Right cardiac atrium (tissue), 5 donors: ENCODE data around the gene TMEM108. TPM values are rescaled to one million over a fixed set of nuclear protein-coding genes. Genes with fewer than 3 reads are reported as not detected.

Experiments
- ATAC-seq, 2 donors: fragments of 200-7000 bp; cut with Tn5 transposase; one replicate each; pipeline versions ENCODE4 v1.8.0 to v1.9.1; 2020; ENCODE audit warnings: moderate library complexity in 2 of 2, mild to moderate bottlenecking in 1 of 2
- DNase-seq, 3 donors: peaks; one replicate each; pipeline ENCODE4 v3.0.0-alpha.2; 2020
- H3K27ac ChIP-seq: one replicate; pipeline ENCODE4 v1.5.1; 2013; ENCODE audit warnings: mild to moderate bottlenecking, low read length, control low read depth, moderate library complexity
- H3K27me3 ChIP-seq: one replicate; pipeline ENCODE4 v1.6.1; 2013; ENCODE audit not compliant: control insufficient read depth, insufficient read depth
- H3K4me1 ChIP-seq: one replicate; pipeline ENCODE4 v1.6.1; 2013; ENCODE audit warnings: low read length; ENCODE audit not compliant: control insufficient read depth, insufficient read depth
- H3K4me3 ChIP-seq: one replicate; pipeline ENCODE4 v1.5.1; 2013; ENCODE audit warnings: low read length, control low read depth
- H3K9me3 ChIP-seq: one replicate; pipeline ENCODE4 v1.6.1; 2013; ENCODE audit warnings: low read length; ENCODE audit not compliant: control insufficient read depth
- WGBS: extraction: QIAGEN DNeasy Blood & Tissue Kit; methylation state at CpG from one replicate; pipeline ENCODE4 v1.1.7; 2013; 5-methylcytosine and 5-hydroxymethylcytosine counted together
- intact Hi-C, 4 donors: fragments of 100-400 bp; cut with DNase I; formaldehyde crosslinking; loops; one replicate each; pipeline versions ENCODE4 v1.11.0 to v1.14.0; 2022 to 2023
- polyA plus RNA-seq: library from polyadenylated mRNA; stranded (reverse); fragments of 200-250 nt; gene quantifications from one replicate; pipeline ENCODE4 v1.2.3, GENCODE V29; 2013
- total RNA-seq, 4 donors: library from RNA; stranded (reverse); fragmentation: NEBNext Ultra II Directional; extraction: Animal tissue kit (Norgen Biotek cat#: 25700); gene quantifications; one replicate each; pipeline ENCODE4 v1.2.1, GENCODE V29; 2021
- donor health status: healthy with polysubstance abuse.
- donor health status: DM: no; HTN: yes; CAD: no.
- donor health status: DM: no; HTN: no; CAD: no.
- donor health status: DM: no; HTN: yes; CAD: no; lungs with severe emphysema.
- donor health status: DM: yes; HTN: yes; CAD: no.

TMEM108 gene
- total and polyA plus RNA-seq, 5 donors = 5.2 to 20.3 (median 13.2) TPM

GRCh38 chr3:133276594-133276993, 238.4 kb downstream of the TMEM108 start:
- Histone ChIP-seq H3K9me3 (no peaks in the 10 kb centered on the region), H3K27ac (no peak overlapping the region), H3K27me3 (no peaks in the 10 kb centered on the region), H3K4me3 (no peak overlapping the region), H3K4me1 (no peaks in the 10 kb centered on the region)
- DNase-seq (no peak), ATAC-seq (no peak)
- intact Hi-C loops = no loop called here
- 47% methylated on average over 4 of the region's 4 CpGs for WGBS

- Histone ChIP-seq H3K27me3 (no peaks in the 10 kb centered on the region), H3K4me1 (no peaks in the 10 kb centered on the region), H3K4me3 (no peak overlapping the region), H3K9me3 (no peaks in the 10 kb centered on the region), H3K27ac (no peak overlapping the region)
- DNase-seq = no peak
- intact Hi-C loops = no loop called here
- 59% methylated on average over 2 of the region's 2 CpGs for WGBS
- ATAC-seq = peak in 1 of 2 donors; percentile 65
These were observed 239.6 kb downstream of the TMEM108 start for GRCh38 chr3:133277813-133278212.

DNA sequence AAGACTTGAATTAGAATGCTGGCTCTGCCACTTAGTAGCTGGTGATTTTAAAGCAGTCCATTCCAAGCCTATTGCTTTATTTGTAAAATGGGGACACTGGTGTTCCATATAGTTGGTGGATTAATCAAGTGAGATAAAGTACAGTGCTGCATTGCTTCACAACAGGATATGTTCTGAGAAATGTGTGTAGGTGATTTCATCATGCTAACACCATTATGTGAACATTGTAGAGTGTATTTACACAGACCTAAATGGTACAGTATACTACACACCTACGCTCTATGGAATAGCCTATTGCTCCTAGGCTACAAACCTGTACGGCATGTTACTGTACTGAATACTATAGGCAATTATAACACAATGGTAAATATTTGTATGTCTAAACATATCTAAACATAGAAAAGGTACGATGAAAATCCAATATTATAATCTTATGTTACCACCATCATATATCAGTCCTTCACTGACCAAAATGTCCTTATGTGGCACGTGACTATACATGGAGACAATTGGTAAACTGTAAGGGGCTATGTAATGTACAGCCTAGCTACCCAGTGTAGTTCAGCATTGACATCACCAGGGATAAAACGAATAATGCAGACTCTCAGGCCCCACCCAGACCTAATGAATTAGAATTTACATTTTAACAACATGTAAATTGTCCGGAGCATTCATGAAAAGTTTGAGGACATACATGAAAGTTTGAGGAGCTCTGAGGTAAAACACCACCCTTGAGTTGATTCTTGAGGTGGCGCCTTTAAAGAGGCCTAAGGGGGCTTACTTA, 240.3 kb downstream of the TMEM108 start:
- ATAC-seq (no peak), DNase-seq (no peak)
- Histone ChIP-seq H3K27ac (no peak overlapping the region), H3K4me1 (no peaks in the 10 kb centered on the region), H3K9me3 (no peaks in the 10 kb centered on the region), H3K4me3 (no peak overlapping the region), H3K27me3 (no peaks in the 10 kb centered on the region)
- intact Hi-C loops = no loop called here
- WGBS = 96% methylated on average over 7 of the region's 7 CpGs

GRCh38 chr3:133280586-133280985, 242.4 kb downstream of the TMEM108 start:
- H3K4me1 ChIP-seq = peaks cover 6% of the 10 kb centered on the region
- H3K4me3 ChIP-seq = no peak overlapping the region
- H3K9me3 ChIP-seq = no peaks in the 10 kb centered on the region
- ATAC-seq (no peak), DNase-seq (no peak)
- no peak overlapping the region for H3K27ac ChIP-seq
- no peaks in the 10 kb centered on the region for H3K27me3 ChIP-seq
- intact Hi-C loops = no loop called here
- WGBS = 63% methylated on average over 1 of the region's 1 CpG

GRCh38 chr3:133282236-133282635, 244.0 kb downstream of the TMEM108 start:
- intact Hi-C loops = no loop called here
- DNase-seq (no peak), ATAC-seq (no peak)
- Histone ChIP-seq H3K27me3 (no peaks in the 10 kb centered on the region), H3K4me1 (peaks cover 6% of the 10 kb centered on the region), H3K4me3 (no peak overlapping the region), H3K9me3 (no peaks in the 10 kb centered on the region), H3K27ac (no peak overlapping the region)
- WGBS = 71% methylated on average over 4 of the region's 4 CpGs

DNA sequence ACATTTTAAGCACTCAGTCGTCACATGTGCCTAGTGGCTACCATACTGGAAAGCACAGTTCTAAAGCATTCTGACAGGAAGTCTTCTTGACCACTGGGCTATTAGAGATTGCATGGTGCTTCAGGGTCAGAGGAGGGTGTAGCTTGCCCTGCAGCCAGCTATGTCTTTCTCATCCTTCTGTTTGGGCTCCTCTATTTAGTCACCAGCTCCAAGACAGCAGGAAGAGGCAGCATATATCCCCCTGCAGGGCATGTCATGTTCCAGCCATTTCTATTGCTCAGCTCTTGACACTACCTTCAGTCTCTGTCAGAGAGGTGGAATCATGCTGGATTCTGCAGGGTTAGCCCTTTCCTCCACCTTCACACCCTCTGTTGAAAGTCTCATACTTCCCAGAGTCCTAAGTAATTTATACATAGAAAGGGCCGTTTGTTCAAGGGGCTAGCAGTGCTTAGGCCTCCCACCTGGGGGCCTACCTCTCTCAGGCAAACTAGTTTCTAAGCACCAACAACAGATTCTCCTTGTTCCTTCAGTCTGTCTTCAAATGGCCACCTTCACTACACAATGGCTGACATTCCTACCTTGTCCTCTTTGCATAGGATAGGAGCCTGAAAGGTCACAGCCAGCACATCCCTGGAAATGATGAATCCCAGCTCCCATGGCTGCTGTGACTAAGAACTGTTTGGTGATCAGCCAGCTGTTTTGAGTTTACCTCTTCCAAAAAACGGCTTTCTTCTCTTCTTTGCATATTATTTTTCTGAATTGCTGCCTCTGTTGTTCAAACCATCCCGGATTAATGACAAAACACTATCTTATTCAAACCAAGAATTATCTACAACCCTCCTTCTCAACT, 246.0 kb downstream of the TMEM108 start:
- no peak for DNase-seq
- no peak overlapping the region for H3K27ac ChIP-seq
- peaks cover 6% of the 10 kb centered on the region for H3K4me1 ChIP-seq
- H3K9me3 ChIP-seq = no peaks in the 10 kb centered on the region
- ATAC-seq = peak in 1 of 2 donors; percentile 48
- H3K27me3 ChIP-seq = no peaks in the 10 kb centered on the region
- no peak overlapping the region for H3K4me3 ChIP-seq
- WGBS = 55% methylated on average over 4 of the region's 4 CpGs
- intact Hi-C loops = no loop called here

DNA sequence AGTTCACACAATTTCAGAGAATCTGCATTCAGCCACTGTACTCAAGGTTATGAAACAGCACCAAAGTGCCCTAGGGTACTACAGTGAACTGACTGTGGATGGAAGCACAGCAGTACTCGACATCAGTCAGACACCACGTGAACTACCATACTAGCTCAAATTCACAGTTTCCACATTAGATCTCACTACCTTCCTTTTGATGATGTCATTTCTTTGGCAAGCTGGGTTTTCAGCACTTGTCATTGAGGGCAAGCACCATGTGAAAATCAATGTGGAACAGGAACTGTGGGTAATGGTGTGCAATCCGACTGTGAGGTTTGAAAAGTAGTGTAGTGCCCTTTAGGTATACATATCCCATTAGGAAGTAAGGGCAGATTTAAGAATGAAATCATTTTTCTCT, 251.1 kb downstream of the TMEM108 start:
- WGBS = 81% methylated on average over 3 of the region's 3 CpGs
- Histone ChIP-seq H3K4me1 (peaks cover 2% of the 10 kb centered on the region), H3K27ac (no peak overlapping the region), H3K4me3 (no peak overlapping the region), H3K9me3 (no peaks in the 10 kb centered on the region), H3K27me3 (no peaks in the 10 kb centered on the region)
- intact Hi-C loops = no loop called here
- no peak for ATAC-seq
- no peak for DNase-seq

DNA sequence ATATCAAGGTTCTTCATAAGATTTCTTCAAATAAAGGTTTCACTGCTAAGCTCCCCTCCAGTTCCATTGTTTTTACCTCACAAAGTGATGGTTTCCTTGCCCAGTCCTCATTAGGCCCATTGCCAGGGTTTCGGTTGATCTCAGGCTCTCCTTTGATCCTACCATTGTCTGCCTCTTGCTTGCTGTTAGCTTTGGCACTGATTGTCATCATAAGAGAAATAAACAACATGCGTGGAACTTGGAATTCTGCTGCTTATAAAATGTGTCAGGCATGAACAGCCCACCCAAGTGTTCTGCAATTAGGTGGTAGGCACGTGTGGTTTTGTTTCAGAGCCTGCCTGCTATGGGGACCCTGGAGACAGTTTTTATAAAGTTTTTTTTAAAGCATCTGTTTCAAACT, 254.1 kb downstream of the TMEM108 start:
- ATAC-seq (peak in 1 of 2 donors; percentile 55), DNase-seq (no peak)
- no peak overlapping the region for H3K4me3 ChIP-seq
- H3K27me3 ChIP-seq = no peaks in the 10 kb centered on the region
- WGBS = 47% methylated on average over 3 of the region's 3 CpGs
- intact Hi-C loops = no loop called here
- H3K27ac ChIP-seq = no peak overlapping the region
- H3K4me1 ChIP-seq = peaks cover 5% of the 10 kb centered on the region
- no peaks in the 10 kb centered on the region for H3K9me3 ChIP-seq

DNA sequence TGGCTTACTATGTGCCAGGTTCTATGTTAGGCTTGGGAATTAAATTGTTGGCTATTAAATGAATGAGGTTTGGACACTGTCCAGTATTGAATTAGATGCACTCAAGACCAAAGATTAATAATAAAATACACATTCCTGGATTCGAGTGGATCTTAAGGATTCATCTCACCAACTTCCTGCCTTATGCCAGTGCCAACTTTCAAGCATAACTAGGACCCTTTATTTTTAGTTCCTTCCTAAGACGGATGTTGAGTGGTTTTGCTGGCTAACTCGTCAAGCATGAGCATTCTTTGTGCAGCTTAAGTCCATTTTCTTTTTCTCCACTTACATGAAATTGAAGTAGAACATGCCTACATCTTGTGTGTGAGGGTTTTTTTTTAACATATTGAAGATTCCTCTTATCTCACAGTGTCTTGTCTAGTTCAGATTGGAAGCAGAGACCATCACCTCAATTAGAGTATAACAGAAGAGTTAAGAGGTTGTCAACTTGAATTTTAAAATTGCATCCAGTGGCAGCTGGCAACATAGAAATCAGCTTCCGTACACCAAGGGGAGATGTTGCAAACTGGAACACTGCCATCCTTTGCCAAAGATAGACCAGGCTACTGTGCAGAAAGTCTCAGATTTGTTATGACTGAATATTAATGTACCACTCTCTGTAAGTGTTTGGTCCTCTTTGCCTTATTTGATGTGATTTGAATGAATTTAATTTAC, 255.4 kb downstream of the TMEM108 start:
- H3K4me1 ChIP-seq = peaks cover 5% of the 10 kb centered on the region
- 35% methylated on average over 4 of the region's 4 CpGs for WGBS
- no peaks in the 10 kb centered on the region for H3K27me3 ChIP-seq
- H3K9me3 ChIP-seq = no peaks in the 10 kb centered on the region
- no peak for ATAC-seq
- no peak overlapping the region for H3K27ac ChIP-seq
- H3K4me3 ChIP-seq = no peak overlapping the region
- intact Hi-C loops = no loop called here
- no peak for DNase-seq

DNA sequence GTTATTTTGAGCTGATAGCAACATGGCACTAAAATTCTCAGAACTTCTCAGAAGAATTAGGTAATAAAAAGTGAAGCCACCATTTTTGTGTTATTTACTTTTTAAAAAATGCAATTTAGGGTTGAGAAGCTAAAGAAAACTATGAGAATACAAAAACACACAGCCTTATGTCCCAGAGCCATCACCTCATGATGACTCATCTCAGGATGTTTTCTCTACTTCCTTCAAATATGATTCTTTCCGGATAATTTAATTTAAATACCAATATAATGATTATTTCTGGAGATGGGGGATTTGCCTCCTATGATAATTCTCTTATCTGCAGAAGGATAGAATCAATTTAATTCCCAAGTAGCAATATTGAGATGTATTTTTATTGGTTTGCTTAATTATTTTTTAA, 256.1 kb downstream of the TMEM108 start:
- Histone ChIP-seq H3K27ac (no peak overlapping the region), H3K27me3 (no peaks in the 10 kb centered on the region), H3K4me1 (peaks cover 5% of the 10 kb centered on the region), H3K9me3 (no peaks in the 10 kb centered on the region), H3K4me3 (no peak overlapping the region)
- DNase-seq (no peak), ATAC-seq (no peak)
- WGBS = 58% methylated on average over 1 of the region's 1 CpG
- intact Hi-C loops = no loop called here
